Measurements from ENCODE around the gene CDH22.
A peak's percentile ranks its signal among the peaks of the same experiment; 100 is the strongest.

Gene CDH22

GRCh38 chr20:46255440-46256104 lies 52.7 kb downstream of the CDH22 start:
- H3K4me3 ChIP-seq (ENCODE audit: low read length) = no peak overlapping the region
- no peak overlapping the region for H2AFZ ChIP-seq (ENCODE audit: low read depth, low read length)
- no peaks in the 10 kb centered on the region for H3K79me2 ChIP-seq (ENCODE audit: low read length)
- no peak overlapping the region for H3K27ac ChIP-seq (ENCODE audit: low read length)
- H3K9me3 ChIP-seq (ENCODE audit: insufficient read depth, low read length) = no peaks in the 10 kb centered on the region
- H3K27me3 ChIP-seq (ENCODE audit: low read depth, low read length) = peaks cover 70% of the 10 kb centered on the region
- no peak for TF ChIP-seq CTCF (IDR thresholded peaks at IDR 0.05; ENCODE audit: low read depth, low read length)
- TF ChIP-seq EZH2phosphoT487 (IDR thresholded peaks at IDR 0.05; ENCODE audit: low read depth) = no peak
- no peak overlapping the region for H3K9ac ChIP-seq (ENCODE audit: low read length)
- no peaks in the 10 kb centered on the region for H3K36me3 ChIP-seq (replicated peaks; ENCODE audit: low read depth, low read length)
- H3K4me1 ChIP-seq (ENCODE audit: low read length) = no peaks in the 10 kb centered on the region
- no peaks in the 10 kb centered on the region for H4K20me1 ChIP-seq (ENCODE audit: insufficient read depth, low read length)
- no peak overlapping the region for H3K4me2 ChIP-seq (ENCODE audit: low read length)

GRCh38 chr20:46253391-46253790 lies 54.9 kb downstream of the CDH22 start:
- Histone ChIP-seq H3K36me3 (replicated peaks; ENCODE audit: low read depth, low read length) (no peaks in the 10 kb centered on the region), H3K9ac (ENCODE audit: low read length) (no peak overlapping the region), H3K27ac (ENCODE audit: low read length) (no peak overlapping the region), H4K20me1 (ENCODE audit: insufficient read depth, low read length) (no peaks in the 10 kb centered on the region), H3K9me3 (ENCODE audit: insufficient read depth, low read length) (no peaks in the 10 kb centered on the region), H3K79me2 (ENCODE audit: low read length) (no peaks in the 10 kb centered on the region), H3K4me1 (ENCODE audit: low read length) (no peaks in the 10 kb centered on the region), H3K4me3 (ENCODE audit: low read length) (no peak overlapping the region), H3K27me3 (ENCODE audit: low read depth, low read length) (peaks cover 66% of the 10 kb centered on the region), H3K4me2 (ENCODE audit: low read length) (no peak overlapping the region), H2AFZ (ENCODE audit: low read depth, low read length) (no peak overlapping the region)
- TF ChIP-seq EZH2phosphoT487 (IDR thresholded peaks at IDR 0.05; ENCODE audit: low read depth) = no peak
- TF ChIP-seq CTCF (IDR thresholded peaks at IDR 0.05; ENCODE audit: low read depth, low read length) = peak; percentile 52

DNA sequence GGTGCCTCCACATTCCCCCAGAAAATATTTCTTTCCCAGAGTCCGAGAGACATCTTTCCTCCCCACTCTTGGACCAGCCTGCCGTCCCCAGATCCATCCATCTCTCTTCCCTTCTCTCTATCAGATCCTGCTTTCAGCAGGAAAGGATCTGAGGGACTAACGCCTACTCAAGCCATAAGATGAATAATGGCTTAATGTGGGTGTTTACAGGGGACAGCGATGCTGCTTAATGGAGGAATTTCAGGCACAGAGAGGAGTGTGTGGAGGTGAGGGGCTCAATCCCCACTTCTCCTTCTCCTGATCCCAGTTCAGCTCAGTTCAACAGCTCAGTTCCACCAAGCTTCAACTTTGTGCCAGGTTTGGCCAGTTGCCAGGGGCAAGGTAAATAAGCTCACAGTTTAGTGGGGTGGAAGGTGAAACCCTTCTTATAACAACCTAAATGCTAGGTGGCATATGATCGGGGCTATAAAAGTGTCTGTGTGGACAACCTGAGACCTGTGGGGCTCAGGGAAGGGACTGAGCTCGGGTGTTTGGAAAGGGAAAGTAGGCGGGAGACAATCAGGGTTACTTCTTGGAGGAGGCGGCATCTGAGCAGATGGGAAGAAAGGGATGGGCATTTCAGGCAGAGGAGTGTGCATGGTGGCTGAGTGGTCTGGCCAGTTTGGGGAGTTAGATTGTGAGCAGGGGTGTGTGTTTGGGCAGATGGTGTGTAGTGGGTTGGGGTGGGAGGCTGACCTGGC lies 55.8 kb downstream of the CDH22 start:
- Histone ChIP-seq H3K9ac (ENCODE audit: low read length) (no peak overlapping the region), H3K36me3 (replicated peaks; ENCODE audit: low read depth, low read length) (no peaks in the 10 kb centered on the region), H3K4me1 (ENCODE audit: low read length) (no peaks in the 10 kb centered on the region), H3K4me2 (ENCODE audit: low read length) (no peak overlapping the region), H3K79me2 (ENCODE audit: low read length) (no peaks in the 10 kb centered on the region), H4K20me1 (ENCODE audit: insufficient read depth, low read length) (no peaks in the 10 kb centered on the region), H2AFZ (ENCODE audit: low read depth, low read length) (no peak overlapping the region), H3K27me3 (ENCODE audit: low read depth, low read length) (peaks cover 65% of the 10 kb centered on the region), H3K27ac (ENCODE audit: low read length) (no peak overlapping the region), H3K4me3 (ENCODE audit: low read length) (no peak overlapping the region), H3K9me3 (ENCODE audit: insufficient read depth, low read length) (no peaks in the 10 kb centered on the region)
- TF ChIP-seq CTCF (IDR thresholded peaks at IDR 0.05; ENCODE audit: low read depth, low read length) = no peak
- no peak for TF ChIP-seq EZH2phosphoT487 (IDR thresholded peaks at IDR 0.05; ENCODE audit: low read depth)

GRCh38 chr20:46251211-46251673 lies 57.1 kb downstream of the CDH22 start:
- Histone ChIP-seq H3K9me3 (ENCODE audit: insufficient read depth, low read length) (no peaks in the 10 kb centered on the region), H4K20me1 (ENCODE audit: insufficient read depth, low read length) (no peaks in the 10 kb centered on the region), H3K4me1 (ENCODE audit: low read length) (no peaks in the 10 kb centered on the region), H3K9ac (ENCODE audit: low read length) (no peak overlapping the region), H3K27ac (ENCODE audit: low read length) (no peak overlapping the region), H3K4me2 (ENCODE audit: low read length) (no peak overlapping the region), H3K27me3 (ENCODE audit: low read depth, low read length) (peaks cover 65% of the 10 kb centered on the region), H3K79me2 (ENCODE audit: low read length) (no peaks in the 10 kb centered on the region), H2AFZ (ENCODE audit: low read depth, low read length) (no peak overlapping the region), H3K36me3 (replicated peaks; ENCODE audit: low read depth, low read length) (no peaks in the 10 kb centered on the region), H3K4me3 (ENCODE audit: low read length) (no peak overlapping the region)
- TF ChIP-seq EZH2phosphoT487 (IDR thresholded peaks at IDR 0.05; ENCODE audit: low read depth) (no peak), CTCF (IDR thresholded peaks at IDR 0.05; ENCODE audit: low read depth, low read length) (no peak)
